ENCODE measurements around the gene PFKP.

The PFKP gene

DNA sequence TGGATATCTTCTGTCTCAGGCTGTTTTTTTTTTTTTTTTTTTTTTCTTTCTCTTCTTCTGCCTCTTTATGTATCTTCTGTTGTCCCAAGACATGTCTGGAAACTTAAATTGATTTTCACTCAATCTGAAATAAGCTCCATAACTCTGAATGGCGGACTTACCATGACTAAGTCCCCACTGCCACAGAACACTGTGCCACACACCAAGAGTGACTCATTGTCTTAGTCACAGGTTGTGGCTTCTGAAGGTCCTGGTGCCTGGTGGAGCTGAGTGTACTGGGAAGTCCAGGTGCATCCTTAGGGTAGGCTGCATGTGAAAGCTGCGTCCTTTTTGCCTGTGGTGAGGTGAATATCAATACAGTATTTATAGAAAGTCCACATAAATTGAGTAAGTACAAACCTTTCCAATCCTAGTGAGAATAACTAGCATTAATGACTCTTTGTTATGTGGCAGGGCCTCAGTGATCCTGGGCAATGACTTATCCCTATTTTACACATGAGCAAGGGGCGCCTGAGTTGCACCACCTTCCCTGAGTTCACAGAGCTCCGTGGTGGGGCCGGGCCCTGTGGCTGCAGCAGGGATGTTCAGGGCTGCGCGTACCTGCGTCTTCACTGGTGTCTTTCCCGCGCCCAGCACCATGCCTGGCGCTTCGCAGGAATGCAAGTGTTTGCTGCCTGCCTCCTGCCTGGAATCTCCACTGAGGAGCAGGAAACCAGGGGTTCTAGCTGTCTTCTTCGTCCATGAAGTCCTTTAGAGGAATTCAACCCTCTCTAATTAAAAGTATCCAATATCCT, 4.3 kb downstream of the PFKP start:
- H3K4me3 ChIP-seq (ENCODE audit: low read length) = no peak overlapping the region
- no peak for TF ChIP-seq ZNF274 (IDR thresholded peaks at IDR 0.05; ENCODE audit: low read depth, low read length)

DNA sequence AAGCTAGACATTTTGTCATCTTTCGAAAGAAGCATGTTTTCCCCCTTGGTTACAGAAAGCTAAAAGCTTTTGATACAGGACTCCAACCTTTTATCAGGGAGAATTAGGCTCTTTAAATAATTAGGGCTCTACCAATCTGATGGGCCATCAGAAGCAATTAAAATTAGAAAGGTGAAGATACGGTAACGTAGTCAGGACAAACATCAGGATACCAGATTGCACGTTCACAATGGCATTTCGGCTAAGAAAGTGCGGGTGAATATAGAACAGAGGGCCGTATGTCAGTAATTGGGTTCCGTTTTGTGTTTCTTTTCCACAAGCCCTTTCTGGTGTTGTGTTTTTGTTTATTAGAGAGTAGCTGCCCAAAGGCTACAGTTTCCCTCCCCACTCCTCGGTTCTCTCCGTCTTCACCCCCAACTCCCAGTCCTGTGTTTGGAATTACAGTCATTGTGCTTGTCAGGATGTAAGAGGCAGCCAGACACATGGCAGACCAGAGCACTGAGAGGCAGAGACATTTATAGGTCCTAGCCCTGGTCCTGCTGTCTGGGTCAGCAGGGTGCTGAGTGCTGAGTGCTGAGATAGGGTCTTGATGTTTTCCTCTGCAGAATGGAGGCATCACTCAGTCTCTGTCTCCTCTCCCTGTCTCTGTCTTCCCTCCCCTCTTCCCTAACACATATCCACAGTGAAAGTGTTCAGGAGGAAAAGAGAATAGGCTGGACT, 5.5 kb downstream of the PFKP start:
- no peak for TF ChIP-seq ZNF274 (IDR thresholded peaks at IDR 0.05; ENCODE audit: low read depth, low read length)
- no peak overlapping the region for H3K4me3 ChIP-seq (ENCODE audit: low read length)

DNA sequence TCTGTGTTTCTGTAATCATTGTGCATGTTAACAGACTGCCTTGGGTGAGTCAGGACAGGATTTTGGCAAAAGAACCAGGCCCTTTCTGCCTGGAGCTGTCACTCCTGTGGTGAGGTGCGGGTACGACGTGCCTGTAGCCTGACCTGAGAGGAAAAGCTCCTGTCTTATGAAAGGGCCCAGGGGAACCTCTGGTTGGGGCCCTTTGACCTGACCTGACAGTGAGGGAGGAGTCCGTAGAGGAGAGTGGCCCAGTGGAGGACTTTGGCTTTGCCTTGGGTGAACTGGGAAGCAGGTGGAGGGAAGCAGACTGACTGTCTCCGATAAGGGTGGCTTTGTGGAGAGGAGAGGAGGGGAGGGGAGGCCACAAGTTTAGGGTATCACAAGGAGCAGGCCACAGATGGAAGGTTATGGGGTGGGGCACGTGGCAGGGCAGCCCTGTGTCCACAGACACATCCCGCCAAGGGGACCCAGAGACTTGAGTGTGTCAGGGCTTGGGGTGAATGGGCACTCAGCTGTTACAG, 6.9 kb downstream of the PFKP start:
- no peak for TF ChIP-seq ZNF274 (IDR thresholded peaks at IDR 0.05; ENCODE audit: low read depth, low read length)
- H3K4me3 ChIP-seq (ENCODE audit: low read length) = no peak overlapping the region

DNA sequence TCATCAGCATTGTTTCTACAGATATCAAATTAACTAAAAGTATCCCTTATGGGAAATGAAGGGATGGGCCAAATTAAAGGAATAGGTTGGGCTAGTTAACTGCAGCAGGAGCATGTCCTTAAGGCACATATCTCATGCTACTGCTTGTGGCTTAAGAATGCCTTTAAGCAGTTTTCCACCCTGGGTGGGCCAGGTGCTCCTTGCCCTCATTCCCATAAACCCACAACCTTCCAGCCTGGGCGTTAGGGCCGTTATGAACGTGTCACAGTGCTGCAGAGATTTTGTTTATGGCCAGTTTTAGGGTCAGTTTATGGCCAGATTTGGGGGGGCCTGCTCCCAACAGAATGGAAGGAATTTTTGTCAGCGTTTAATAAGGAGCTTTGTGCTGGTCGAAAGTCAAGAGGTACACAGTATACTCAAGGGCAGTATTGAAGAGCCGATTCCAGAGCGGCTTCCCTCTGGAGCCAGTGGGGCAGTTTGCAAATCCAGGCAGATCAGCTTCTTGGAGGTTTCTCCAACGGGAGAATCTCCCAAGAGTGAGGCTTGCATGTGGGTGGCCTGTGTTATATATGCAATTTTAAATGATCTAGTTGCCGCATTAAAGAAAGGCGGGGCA, 7.7 kb downstream of the PFKP start:
- no peak for TF ChIP-seq ZNF274 (IDR thresholded peaks at IDR 0.05; ENCODE audit: low read depth, low read length)
- H3K4me3 ChIP-seq (ENCODE audit: low read length) = no peak overlapping the region

DNA sequence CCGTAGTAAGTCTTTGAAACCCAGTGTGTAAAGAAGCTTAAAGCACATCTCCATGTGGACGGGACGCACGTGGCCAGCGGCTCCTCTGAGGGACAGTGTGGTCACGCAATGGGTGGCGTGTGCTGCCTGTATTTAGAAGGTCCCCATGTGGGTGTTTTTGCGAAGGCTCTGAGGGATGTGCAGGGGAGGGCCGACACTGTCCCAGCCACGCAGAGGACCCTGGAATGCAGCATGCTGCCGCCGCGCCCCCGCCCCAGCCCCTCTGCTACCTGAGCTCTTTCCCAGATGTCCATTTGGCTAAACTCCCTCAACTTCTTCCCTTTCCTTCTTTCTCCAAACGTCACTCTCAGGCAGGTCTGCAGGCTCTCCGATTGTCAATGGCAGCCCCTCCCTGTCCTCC, 8.8 kb downstream of the PFKP start:
- no peak overlapping the region for H3K4me3 ChIP-seq (ENCODE audit: low read length)
- no peak for TF ChIP-seq ZNF274 (IDR thresholded peaks at IDR 0.05; ENCODE audit: low read depth, low read length)

DNA sequence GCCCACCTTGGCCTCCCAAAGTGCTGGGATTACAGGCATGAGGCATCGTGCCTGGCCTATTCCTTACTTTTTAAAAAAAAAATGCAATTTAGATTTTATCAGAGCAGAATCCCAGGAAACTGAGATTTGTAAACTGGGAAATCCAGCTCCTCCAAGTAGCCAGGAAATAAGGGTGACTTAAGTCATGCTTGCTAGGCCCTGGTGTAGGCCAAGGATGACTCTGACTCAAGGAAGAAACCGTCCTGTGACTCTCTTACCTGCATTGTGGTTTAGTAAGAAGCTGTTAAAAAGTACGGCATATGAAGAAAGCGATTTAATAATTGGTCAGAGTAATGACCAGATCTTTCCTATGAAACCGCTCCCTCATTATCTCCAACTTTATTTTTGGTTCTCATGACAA, 10.2 kb downstream of the PFKP start:
- no peak overlapping the region for H3K4me3 ChIP-seq (ENCODE audit: low read length)
- no peak for TF ChIP-seq ZNF274 (IDR thresholded peaks at IDR 0.05; ENCODE audit: low read depth, low read length)

DNA sequence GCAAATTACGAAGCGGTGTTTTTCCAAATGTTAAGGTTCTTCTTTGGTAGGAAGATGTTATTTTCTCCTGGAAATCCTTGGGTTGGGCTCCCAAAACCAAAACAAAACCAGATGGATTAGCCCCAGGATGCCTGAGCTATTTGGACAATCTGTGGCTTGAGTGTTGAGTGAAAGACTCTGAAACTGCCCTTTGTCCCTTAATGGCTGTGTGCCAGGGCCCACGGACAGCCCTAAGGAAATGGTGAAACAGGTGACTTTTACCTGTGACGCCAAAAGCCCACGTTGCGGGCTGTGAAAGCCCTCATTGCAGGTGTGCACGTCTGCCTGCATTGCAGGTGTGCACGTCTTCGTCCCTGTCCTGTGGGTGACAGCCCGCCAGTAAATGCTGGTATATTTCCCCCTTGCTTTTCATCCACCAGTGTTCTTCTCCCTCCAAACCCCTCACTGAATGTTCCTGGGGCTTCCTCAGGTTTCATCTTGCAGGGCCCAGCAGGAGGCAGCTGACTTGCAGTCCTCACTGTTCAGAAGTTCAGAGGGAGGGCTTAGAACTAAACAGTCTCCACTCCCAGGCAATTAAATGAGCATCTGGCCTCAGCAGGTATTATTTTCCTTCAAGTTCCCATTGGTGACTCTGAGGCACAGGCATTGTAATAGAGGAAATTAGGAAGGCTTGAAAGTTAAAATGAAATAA, 10.7 kb downstream of the PFKP start:
- no peak overlapping the region for H3K4me3 ChIP-seq (ENCODE audit: low read length)
- no peak for TF ChIP-seq ZNF274 (IDR thresholded peaks at IDR 0.05; ENCODE audit: low read depth, low read length)

DNA sequence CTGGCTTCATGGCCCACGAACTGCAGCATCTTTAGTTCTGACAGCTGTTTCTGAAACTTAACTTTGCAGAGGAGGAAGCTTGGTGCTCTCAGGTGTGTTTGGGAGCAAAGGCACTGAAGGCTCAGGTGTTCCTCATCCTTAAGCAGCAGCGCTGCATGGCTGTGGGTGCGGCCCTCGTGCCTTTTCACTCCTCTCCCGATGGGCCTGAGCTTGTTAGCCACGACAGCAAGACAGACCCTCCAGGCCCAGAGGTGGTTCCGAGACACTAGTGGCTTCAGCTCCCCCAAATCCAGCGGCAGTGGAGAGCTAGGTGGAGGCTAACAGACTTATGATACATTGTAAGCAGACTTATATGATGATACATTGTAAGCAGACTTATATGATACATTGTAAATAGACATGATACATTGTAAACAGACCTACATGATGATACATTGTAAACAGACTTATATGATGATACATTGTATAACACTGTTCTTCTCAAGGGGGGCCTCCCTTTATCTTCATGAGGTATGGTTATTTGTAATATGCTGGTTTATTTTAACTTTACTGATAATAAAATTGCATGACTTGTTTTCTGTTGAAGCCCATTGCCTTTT, 14.1 kb downstream of the PFKP start:
- TF ChIP-seq ZNF274 (IDR thresholded peaks at IDR 0.05; ENCODE audit: low read depth, low read length) = no peak
- no peak overlapping the region for H3K4me3 ChIP-seq (ENCODE audit: low read length)

DNA sequence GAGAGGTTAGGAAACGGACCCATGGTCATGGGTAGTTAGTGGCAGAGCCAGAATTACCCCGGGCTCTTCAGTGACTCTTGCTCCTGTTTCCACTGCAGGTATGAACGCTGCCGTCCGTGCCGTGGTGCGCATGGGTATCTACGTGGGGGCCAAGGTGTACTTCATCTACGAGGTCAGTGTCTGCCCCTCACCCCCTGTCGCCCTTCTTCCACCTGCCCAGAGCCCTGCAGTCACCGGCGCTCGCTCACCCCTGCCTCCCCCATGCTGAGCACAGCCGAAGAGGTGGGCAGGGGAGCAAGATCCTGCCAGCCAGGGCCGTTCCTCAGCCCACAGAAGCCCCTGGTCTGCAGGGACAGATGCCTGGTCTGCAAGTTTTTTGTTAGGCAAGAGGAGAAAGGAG, 14.9 kb downstream of the PFKP start:
- TF ChIP-seq ZNF274 (IDR thresholded peaks at IDR 0.05; ENCODE audit: low read depth, low read length) = no peak
- H3K4me3 ChIP-seq (ENCODE audit: low read length) = no peak overlapping the region

DNA sequence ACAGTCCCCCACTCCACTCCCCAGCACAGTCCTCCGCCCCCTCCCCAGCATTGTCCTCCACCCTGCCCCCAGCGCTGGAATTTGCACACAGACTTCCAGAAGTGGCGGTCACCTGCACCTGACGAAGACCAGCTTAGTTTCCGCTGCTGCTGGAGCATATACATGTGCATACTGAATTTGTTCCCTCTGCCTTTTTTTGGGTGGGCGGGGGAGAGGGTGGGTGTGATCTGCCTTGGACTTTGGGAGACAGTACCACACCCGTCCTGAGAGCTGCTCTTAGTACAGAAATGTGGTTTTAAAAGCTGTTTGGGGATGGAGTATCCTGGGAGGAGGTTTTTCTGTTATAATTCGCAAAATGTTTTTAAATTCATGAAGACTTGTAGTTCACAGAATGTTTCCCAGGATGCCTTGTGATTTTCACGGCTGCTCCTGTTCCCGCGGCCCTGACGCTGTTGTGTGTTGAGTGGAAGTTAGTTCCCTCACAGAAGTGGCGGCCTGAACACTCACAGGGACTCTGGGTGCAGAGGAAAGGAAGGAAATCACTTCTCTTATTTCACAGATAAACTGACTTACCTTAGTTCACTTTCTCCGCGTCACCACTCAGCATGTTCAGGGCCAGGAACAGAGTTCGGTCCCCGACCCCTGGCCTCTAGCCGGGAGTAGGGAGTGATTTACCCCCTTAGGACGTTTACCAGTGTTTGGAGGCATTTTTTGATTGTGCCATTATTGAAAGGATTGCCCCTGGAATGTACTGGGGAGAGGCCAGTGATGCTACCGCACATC, 18.6 kb downstream of the PFKP start:
- no peak for TF ChIP-seq ZNF274 (IDR thresholded peaks at IDR 0.05; ENCODE audit: low read depth, low read length)
- no peak overlapping the region for H3K4me3 ChIP-seq (ENCODE audit: low read length)

DNA sequence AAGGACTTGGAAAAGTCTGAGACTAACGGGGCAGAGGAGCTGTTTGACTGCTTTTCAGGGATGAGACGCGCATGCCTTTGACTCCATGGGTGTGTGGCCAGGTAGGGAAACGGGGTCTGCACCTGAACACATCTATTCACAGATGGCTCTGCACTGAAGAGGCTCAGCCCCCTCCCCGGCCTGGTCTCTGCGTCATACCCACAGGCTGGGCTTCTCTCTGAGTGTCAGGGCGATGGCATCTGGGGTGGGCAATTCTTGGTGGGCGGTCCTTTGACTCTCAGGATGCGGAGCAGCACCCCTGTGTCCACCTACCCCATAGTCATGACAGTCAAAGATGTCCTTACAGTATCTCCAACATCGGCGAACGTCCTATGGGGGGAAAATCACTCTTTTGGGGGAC, 23.0 kb downstream of the PFKP start:
- TF ChIP-seq ZNF274 (IDR thresholded peaks at IDR 0.05; ENCODE audit: low read depth, low read length) = no peak
- H3K4me3 ChIP-seq (ENCODE audit: low read length) = no peak overlapping the region

DNA sequence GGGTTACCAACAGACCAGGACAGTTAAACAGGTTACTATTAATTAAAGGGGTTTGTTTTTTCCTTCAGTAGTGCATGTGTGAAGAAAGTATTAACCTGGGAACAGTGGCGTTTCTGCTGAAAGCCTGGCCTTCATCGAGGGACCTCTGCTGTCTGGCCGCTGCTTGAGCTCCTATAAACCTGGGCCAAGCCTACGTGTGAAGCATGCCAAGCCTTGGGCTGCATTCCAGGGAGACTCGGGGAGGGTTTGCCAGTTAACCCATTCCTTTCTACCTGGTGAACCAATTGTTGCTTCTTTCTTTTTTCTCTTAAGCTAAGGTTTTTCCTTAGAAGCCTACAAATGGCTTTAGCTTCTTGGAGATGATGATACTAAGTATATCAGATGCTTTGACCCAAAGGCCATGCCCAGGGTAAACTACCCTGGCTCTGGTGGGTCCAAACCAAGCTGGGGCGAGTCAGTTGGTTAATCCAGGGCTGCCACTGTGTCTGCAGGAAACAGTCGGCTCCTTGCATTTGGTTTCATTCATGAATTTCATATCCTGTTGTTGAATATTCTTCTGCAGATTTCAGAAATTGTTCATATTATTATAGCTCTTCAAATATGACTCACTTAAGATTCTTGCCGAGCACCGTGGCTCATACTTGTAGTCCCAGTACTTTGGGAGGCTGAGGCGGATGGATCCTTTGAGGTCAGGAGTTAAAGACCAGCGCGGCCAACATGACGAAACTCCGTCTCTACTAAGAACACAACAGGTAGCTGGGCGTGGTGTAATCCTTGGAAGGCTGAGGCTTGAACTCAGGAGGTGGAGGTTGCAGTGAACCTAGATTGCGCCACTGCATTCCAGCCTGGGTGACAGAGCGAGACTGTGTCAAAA, 23.8 kb downstream of the PFKP start:
- TF ChIP-seq ZNF274 (IDR thresholded peaks at IDR 0.05; ENCODE audit: low read depth, low read length) = no peak
- no peak overlapping the region for H3K4me3 ChIP-seq (ENCODE audit: low read length)

Measured in GM08714 (cell line).